Activated CD8-positive, alpha-beta memory T cell treated with anti-CD3 and anti-CD28 coated beads for 1 hour (primary cell): ENCODE results near the gene TTBK1.

Experiments
- DNase-seq, 2 donors: peaks; one replicate each; pipeline ENCODE4 v3.0.0-alpha.2; 2020; ENCODE audit warnings: low read depth in 1 of 2; ENCODE audit errors: extremely low read depth in 1 of 2

Gene TTBK1

DNA sequence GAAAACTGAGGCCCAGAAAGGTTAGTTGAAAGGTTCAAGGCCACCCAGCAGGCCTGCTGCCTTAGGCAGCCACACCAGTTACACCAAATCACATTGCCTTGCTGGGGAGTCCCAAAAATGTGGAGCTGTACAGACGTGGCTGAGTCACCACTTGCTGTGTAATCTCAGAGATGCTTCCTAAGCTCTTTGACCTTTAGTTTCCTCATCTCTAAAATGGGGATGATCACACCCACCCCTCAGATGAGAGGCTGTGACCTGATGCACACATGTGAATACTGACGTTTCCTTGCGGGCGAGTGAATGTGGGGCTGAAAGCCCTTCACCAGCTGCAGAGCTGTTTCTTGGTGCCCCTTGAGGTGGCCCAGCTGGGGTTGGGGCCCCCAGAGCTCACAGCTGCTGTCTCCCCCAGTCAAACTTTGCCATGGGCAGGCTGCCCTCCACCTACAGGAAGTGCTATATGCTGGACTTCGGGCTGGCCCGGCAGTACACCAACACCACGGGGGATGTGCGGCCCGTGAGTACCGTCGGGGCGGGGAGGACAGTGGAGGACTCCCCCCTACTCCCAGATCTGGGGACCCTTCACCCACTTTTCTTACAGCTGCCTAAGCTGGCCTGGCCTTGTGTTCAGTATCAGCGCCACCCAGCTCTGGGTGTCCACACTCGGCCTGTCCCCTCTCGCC is 11.0 kb downstream of the TTBK1 start:
- no peak for DNase-seq

DNA sequence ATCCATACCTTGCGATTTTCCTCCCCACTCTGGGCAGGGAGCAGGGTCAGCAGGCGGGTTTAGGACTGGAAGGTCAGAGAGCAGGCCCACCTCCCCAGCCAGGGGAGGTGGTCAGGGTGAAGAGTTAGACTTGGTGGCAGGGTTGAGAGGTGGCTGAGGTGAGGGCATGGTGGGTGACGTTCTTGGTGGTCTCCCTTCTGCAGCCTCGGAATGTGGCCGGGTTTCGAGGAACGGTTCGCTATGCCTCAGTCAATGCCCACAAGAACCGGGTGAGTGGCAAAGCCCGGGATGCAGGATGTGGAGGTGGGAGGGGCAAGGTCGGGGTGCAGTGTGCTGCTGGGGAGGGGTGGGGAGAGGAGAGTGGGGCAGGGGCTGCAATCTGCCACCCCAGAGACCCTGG is 11.6 kb downstream of the TTBK1 start:
- no peak for DNase-seq

DNA sequence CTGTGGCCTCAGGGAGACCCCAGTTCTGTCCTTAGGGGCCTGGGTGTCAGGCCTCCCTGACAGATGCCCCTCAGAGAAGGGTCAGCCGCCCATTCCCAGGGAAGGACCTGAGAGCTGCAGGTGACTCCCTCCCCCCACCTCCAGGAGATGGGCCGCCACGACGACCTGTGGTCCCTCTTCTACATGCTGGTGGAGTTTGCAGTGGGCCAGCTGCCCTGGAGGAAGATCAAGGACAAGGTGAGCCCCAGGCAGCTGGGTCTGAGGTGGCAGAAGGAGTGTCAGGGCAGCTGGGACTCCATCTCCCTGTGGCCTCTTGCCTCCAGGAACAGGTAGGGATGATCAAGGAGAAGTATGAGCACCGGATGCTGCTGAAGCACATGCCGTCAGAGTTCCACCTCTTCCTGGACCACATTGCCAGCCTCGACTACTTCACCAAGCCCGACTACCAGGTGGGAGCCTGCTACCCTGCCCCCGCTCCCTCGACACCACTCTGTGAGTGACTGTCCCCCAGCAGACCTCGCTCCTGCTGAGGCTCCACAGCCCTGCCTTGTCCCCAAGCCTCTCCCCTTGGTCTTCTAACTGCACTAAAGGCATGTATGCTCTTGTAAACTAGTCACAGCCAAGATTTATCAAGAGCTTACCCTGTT is 12.2 kb downstream of the TTBK1 start:
- DNase-seq = no peak

DNA sequence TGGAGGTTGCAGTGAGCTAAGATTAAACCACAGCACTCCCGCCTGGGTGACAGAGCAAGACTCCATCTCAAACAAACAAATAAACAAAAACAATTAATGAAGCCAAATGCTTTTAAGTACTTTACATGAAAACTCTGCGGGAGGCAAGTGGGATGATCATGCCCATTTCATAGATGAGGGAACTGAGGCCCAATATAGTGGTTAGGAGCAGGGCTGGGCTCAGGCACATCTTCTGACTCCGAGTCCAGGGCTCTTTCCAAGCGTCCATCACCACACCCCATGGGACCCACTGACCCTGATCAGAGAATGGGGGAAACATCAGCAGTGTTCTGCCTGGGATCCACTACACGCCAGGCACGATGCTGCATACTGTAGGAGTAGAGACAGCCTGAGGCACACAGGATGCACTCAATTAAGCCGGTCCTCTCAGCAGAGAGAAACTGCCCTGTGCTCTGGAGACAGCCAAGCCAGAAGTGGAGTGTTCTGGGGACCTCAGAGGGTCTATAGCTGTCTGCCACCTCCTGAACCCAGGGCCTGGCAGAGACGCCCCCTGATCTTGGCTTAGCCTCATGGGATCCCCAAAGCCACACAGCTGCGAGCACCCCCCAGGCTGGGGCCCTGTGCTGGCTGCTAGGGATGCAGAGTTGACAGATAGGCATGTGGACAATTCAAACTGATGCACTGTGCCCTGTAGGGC is 13.5 kb downstream of the TTBK1 start:
- DNase-seq = no peak

DNA sequence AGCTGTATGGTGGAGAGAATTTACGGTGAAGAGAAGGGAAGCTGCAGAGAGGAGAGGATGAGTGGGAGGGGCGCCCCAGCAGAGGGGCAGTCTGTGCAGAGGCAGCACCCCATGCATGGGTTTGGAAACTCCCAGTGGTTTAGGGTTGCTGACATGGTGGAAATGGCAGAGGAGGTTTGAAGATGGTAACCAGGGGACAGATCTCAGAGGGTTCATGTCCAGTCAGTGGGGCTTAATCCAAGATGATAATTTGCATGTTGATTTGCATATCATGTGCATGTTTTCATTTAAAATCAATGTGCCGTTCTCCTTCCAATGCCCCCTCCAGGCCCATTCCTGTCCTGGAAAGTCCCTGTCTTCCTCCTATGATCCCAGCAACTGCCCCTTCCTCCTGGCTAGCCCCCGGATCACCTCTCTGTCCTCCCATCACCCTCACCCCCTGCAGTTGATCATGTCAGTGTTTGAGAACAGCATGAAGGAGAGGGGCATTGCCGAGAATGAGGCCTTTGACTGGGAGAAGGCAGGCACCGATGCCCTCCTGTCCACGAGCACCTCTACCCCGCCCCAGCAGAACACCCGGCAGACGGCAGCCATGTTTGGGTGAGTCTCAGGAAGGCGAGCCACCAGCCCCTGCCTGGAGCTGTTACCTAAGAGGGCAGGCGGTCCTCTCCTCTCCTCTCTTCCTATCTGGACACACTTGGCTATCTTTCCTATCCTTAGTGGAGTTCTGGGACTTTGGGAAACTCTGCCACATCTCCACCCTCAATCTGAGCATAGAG is 14.3 kb downstream of the TTBK1 start:
- no peak for DNase-seq

DNA sequence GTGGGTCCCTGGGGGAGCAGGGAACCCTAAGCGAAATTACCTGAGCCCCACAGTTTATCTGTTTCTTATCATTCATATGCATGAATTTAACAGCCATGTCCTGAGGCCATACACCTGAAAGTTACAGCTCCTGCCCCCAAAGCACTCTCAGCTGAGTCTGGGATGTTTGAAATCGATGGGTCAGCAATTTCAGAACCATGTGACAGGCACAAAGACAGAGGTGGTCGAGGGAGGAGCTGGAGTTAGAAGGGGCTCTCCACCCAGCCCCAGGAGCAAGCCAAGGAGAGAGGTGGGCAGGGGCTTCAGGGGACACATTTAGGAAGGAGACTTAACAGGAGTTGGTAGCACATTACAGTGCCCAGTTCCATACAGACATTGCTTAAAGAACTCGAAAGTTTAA is 14.9 kb downstream of the TTBK1 start:
- no peak for DNase-seq

DNA sequence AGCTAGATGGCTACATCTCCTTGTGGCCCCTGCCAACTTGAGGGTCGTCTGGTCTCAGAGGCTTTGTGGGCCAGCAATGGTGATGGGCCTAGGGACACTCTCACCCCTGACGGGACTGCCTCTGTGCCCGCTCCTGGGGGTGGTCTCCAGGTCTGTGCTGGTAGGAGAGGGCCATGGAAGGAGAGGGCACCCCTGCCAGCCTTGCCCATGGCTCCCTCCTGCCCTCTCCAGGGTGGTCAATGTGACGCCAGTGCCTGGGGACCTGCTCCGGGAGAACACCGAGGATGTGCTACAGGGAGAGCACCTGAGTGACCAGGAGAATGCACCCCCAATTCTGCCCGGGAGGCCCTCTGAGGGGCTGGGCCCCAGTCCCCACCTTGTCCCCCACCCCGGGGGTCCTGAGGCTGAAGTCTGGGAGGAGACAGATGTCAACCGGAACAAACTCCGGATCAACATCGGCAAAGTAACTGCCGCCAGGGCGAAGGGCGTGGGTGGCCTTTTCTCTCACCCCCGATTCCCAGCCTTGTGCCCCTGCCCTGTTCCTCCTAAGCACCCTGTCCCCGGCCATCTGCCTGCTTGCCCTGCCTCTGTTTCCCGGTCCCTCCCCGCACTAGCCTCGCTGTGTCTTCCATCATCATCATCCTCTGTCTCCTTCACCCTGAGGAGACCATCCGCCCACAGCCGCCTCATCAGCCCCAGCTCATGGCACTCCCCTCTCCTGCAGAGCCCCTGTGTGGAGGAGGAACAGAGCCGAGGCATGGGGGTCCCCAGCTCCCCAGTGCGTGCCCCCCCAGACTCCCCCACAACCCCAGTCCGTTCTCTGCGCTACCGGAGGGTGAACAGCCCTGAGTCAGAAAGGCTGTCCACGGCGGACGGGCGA is 15.8 kb downstream of the TTBK1 start:
- no peak for DNase-seq

DNA sequence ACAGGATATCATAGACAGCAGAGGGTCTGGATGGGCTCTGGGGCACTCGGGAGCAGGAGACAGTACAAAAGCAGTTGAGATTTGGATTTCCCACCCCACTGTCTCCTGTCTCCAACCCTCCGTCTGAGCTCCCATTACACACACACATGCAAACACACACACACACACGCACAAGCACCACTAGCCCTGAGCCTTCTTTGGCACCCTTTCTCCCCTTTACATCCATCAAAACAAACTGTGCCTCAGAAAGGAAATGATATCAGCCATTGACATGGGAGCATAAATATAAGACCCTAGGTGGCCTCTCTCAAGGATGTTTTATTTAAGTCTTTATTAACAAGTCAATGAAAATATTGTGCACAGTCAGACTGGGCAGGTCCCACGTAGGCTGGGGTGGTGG is 17.5 kb downstream of the TTBK1 start:
- no peak for DNase-seq

DNA sequence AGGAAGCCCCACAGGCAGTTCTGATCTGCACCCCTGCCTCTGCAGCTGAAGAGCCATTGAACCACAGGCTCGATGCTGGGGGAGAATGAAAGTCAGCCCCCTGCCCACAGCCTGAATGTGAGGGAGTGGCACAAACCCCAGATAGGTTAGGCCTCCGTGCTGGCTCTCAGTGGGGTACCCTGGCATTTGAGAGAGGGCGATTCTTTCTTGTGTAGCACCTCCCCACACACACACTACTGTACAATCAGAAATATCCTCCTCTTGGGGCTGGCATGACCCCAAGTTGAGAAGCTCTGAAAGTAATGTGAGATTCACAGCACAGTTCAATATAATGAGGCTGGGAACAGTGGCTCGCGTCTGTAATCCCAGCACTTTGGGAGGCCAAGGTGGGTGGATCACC is 17.9 kb downstream of the TTBK1 start:
- DNase-seq = no peak

DNA sequence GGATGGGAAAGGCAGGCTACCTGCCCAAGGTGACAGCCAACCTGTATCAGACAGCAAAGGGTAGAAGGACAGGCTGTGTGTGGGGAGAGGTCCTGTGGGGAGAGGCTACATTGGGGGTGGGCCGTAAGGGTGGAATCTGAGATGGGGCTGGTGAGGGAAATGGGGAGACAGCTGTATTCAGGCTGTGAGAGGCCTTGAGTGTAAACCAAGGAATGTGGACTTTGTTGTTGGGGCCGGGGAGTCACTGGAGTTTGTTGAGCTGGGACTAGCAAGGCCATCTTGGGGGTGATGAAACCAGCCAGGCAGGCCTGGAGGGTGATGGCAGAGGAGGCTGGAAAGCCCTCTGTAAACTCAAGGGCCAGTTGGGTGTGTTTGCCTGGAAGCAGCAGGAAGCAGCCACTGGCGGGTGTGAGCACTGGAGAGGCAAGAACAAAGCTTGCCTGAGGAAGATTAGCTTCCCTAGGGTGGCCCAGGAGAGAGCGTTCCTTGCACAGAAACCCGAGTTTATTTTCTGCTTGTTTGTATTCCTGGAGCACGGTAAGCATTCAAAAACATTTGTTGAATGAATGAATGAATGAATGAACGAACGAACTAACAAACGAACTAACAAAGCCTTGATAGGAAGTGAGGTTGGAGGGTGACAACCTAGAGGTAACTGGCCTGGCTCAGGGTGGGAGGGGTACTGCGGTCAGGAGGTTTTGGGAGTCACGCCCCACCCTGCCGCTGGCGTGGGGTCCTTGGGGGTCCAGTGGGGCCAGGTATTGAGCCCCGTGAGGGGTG is 18.9 kb downstream of the TTBK1 start:
- no peak for DNase-seq

DNA sequence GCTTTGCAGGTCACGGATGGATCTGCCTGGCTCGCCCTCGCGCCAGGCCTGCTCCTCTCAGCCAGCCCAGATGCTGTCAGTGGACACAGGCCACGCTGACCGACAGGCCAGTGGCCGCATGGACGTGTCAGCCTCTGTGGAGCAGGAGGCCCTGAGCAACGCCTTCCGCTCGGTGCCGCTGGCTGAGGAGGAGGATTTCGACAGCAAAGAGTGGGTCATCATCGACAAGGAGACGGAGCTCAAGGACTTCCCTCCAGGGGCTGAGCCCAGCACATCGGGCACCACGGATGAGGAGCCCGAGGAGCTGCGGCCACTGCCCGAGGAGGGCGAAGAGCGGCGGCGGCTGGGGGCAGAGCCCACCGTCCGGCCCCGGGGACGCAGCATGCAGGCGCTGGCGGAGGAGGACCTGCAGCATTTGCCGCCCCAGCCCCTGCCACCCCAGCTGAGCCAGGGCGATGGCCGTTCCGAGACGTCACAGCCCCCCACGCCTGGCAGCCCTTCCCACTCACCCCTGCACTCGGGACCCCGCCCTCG is 19.6 kb downstream of the TTBK1 start:
- DNase-seq = no peak

DNA sequence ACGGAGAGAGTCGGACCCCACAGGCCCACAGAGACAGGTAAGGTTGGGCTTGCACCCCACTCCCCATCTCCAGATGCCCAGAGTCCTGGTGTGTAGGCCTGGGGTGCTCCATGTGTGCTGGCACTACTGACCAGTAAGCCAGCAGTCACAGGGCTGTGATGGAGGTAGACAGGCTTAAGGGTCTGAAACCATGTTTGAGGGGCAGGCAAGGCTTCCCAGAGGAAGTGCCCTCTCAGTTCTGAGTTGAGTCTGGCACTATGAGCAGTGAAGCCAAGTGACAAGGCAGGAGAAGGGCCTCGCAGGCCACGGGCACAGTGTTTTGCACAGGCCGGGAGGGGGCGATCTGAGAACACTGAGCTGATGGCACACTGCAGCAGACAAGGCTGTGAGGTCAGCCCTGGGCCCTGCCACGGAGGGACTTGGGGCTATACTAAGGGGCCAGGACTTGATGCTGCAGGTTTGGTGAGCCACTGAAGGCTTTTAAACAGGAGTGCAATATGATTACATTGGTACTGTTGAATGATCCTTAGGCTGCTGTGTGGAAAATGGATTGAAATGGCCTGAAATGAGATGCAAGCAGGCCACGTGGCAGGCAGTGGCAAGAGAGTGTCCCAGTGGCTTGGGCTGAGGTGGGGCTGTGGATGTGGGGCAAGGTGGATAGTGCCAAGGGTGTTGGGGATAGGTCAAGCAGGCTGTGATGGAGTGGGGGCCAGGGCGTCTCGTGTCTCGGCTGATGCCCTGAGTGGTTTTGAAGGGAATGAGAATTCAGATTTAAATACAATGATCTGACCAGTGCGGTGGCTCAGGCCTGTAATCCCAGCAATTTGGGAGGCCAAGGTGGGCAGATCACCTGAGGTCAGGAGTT is 20.3 kb downstream of the TTBK1 start:
- DNase-seq = peak in 1 of 2 donors; percentile 60

DNA sequence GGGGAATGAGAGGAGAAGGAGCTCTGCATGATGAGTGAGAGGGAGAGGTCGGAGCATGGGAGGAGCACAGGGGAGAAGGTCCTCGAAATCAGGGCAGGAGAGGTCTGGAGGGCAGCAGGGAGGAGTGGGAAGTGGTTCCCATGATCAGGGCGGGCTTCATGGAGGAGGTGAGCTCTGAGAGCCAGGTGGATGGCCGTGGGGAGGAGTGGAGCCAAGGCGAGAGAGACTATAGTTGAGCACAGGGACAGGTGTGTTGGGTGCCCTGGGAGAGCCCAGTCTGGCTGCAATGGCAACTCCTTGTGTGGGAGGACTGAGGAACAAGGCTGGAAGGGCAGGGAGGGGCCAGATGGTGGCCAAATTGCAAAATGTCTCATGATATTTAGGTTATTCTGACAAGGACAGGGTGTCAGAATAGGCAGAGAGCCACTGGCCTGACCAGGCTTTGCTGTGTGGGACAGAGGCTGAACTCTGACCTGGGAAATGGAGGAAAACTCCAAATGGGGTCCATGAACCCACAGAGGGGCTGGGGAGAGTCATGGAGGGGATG is 21.4 kb downstream of the TTBK1 start:
- DNase-seq = no peak

DNA sequence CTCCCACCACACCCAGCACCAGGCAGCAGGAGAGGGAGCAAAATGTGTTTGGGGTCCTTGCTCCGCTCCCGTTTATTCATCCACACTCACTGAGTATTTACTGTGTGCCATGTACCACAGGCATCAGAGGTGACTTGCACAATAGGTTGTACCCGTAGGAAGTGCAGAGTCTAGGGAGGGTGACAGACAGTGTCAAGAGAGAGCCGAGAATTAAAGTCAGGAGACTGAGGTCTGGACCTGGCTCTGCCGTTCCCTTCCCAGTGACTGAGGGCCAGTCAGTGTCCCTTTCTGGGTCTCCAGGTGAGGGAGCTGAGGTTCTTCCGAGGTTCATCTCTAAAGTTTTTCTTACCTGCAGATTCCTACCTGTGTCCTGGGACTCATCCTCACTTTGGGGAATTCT is 22.3 kb downstream of the TTBK1 start:
- no peak for DNase-seq

DNA sequence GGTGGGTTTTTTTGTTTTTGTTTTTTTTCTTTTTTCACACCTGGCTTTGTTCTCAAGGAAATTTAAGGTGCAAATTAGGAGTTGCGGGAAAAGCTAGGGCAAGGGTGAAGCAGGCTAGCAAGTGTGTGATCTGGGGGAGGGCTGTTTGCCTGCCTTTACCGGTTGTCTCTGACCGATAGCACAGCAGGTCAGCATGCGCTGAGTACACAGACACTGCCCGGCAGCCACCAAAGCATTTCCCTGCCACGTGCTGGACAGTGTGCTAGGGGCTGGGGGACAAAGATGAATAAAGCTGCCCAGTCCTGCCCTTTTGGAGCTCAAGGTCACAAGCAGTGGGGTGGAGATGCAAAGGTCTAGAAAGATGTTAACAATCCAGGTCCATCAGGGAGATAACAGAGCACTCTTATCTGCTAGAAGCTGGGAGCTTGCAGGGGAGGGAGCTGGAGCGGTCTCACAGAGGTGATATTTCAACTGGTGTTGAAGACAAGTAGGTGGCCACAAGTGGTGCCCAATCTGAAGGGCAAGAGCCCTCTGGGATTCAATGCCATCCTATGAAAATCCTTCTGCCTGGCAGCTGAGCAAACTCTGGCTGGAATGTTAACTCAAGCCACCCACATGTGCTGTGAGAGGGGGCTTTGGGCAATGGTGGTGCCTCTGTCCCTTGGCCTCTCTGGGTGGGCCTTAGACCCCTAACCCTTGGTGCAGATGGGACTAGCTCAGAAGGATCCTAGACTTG is 24.5 kb downstream of the TTBK1 start:
- no peak for DNase-seq

DNA sequence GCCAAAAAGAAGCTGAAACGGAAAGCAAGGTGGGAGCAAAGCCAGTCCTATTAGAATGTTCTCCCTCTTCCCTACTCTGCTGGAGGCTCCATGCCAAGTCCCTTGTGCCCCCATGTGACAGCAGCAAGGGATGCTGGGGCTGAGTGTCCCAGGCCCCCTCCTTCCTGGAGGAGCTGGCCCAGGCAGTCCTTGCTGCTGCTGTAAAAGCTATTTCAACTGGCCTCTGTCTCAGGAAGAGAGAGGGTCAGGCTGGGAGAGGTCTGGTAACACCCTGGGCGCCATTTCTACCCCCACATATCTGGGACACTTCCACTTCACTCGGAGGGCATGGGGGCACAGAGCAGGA is 25.0 kb downstream of the TTBK1 start:
- DNase-seq = no peak

DNA sequence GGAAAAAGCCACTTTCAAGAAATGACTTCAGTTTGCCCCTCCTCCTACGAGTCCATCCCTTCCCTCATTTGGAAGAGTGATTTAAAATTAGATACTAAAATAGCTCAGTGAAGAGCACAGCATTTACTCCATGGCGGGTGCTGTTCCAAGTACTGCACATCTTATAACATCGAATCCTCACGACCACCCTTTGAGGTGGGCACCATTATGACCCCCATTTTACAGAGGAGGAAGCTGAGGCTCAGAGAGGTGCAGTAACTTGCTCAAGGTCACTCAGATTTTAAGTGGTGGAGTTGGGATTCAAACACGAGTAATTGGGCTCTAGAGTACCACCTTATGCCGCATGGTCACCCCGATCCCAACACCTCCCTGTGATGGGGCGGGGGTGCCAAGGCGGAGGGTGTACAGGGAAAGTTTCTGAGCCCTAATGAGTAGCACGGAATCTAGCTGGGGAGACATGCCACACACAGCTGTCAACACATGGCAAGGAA is 25.5 kb downstream of the TTBK1 start:
- no peak for DNase-seq
